ENCODE data around the gene PRRC2A.

Gene PRRC2A

GRCh38 chr6:31631681-31632278 is 11.3 kb downstream of the PRRC2A start:
- H3K4me3 ChIP-seq (ENCODE audit: control insufficient read depth, low read depth, low read length): no peak overlapping the region
- no peak for TF ChIP-seq CTCF (IDR thresholded peaks at IDR 0.05; ENCODE audit: control insufficient read depth, insufficient read depth, low read depth, low read length, missing control alignments)
- no peak for DNase-seq (ENCODE audit: low read depth)

- no peak for TF ChIP-seq CTCF (IDR thresholded peaks at IDR 0.05; ENCODE audit: control insufficient read depth, insufficient read depth, low read depth, low read length, missing control alignments)
- no peak overlapping the region for H3K4me3 ChIP-seq (ENCODE audit: control insufficient read depth, low read depth, low read length)
- DNase-seq (ENCODE audit: low read depth): no peak
Observed at GRCh38 chr6:31632279-31632946, 11.9 kb downstream of the PRRC2A start.

GRCh38 chr6:31633447-31633846 is 12.9 kb downstream of the PRRC2A start:
- no peak overlapping the region for H3K4me3 ChIP-seq (ENCODE audit: control insufficient read depth, low read depth, low read length)
- TF ChIP-seq CTCF (IDR thresholded peaks at IDR 0.05; ENCODE audit: control insufficient read depth, insufficient read depth, low read depth, low read length, missing control alignments): no peak
- no peak for DNase-seq (ENCODE audit: low read depth)

GRCh38 chr6:31634131-31634530 is 13.6 kb downstream of the PRRC2A start:
- DNase-seq (ENCODE audit: low read depth): no peak
- no peak overlapping the region for H3K4me3 ChIP-seq (ENCODE audit: control insufficient read depth, low read depth, low read length)
- no peak for TF ChIP-seq CTCF (IDR thresholded peaks at IDR 0.05; ENCODE audit: control insufficient read depth, insufficient read depth, low read depth, low read length, missing control alignments)

- DNase-seq (ENCODE audit: low read depth): no peak
- no peak overlapping the region for H3K4me3 ChIP-seq (ENCODE audit: control insufficient read depth, low read depth, low read length)
Observed at GRCh38 chr6:31634969-31635575, 14.6 kb downstream of the PRRC2A start.

More at GRCh38 chr6:31634969-31635575, 14.6 kb downstream of the PRRC2A start:
- no peak for TF ChIP-seq CTCF (IDR thresholded peaks at IDR 0.05; ENCODE audit: control insufficient read depth, insufficient read depth, low read depth, low read length, missing control alignments)
